GM19351 (cell line): ENCODE results near the gene PLB1.

Experiments used
- ATAC-seq: cut with Tn5 transposase; IDR thresholded peaks from one replicate; pipeline ENCODE4 v1.9.1; 2021; ENCODE audit warnings: mild to moderate bottlenecking, moderate library complexity; ENCODE audit not compliant: unreplicated experiment

The PLB1 gene

GRCh38 chr2:28639836-28640235 lies 144.0 kb downstream of the PLB1 start:
- no peak for ATAC-seq

- no peak for ATAC-seq
Observed at GRCh38 chr2:28640260-28640907, 144.5 kb downstream of the PLB1 start.

- no peak for ATAC-seq
Observed at GRCh38 chr2:28640908-28641300, 145.0 kb downstream of the PLB1 start.

- ATAC-seq: no peak
Observed at GRCh38 chr2:28642796-28643195, 146.9 kb downstream of the PLB1 start.

GRCh38 chr2:28643327-28643726 lies 147.5 kb downstream of the PLB1 start:
- ATAC-seq: no peak

GRCh38 chr2:28643911-28644334 lies 148.1 kb downstream of the PLB1 start:
- ATAC-seq: no peak

GRCh38 chr2:28644760-28645159 lies 148.9 kb downstream of the PLB1 start:
- ATAC-seq: no peak

- no peak for ATAC-seq
Observed at GRCh38 chr2:28645553-28645952, 149.7 kb downstream of the PLB1 start.

GRCh38 chr2:28647682-28648081 lies 151.8 kb downstream of the PLB1 start:
- ATAC-seq: no peak

GRCh38 chr2:28648147-28648546 lies 152.3 kb downstream of the PLB1 start:
- no peak for ATAC-seq

GRCh38 chr2:28648671-28649395 lies 153.0 kb downstream of the PLB1 start:
- no peak for ATAC-seq

- no peak for ATAC-seq
Observed at GRCh38 chr2:28649481-28650265, 153.8 kb downstream of the PLB1 start.

GRCh38 chr2:28650266-28650584 lies 154.4 kb downstream of the PLB1 start:
- no peak for ATAC-seq

- ATAC-seq: no peak
Observed at GRCh38 chr2:28652217-28652616, 156.4 kb downstream of the PLB1 start.

- no peak for ATAC-seq
Observed at GRCh38 chr2:28653892-28654662, 158.2 kb downstream of the PLB1 start.

- no peak for ATAC-seq
Observed at GRCh38 chr2:28654663-28655320, 158.9 kb downstream of the PLB1 start.

- no peak for ATAC-seq
Observed at GRCh38 chr2:28656937-28657615, 161.2 kb downstream of the PLB1 start.

- ATAC-seq: no peak
Observed at GRCh38 chr2:28658369-28658768, 162.5 kb downstream of the PLB1 start.

- ATAC-seq: no peak
Observed at GRCh38 chr2:28659127-28659526, 163.3 kb downstream of the PLB1 start.

- no peak for ATAC-seq
Observed at GRCh38 chr2:28661589-28662001, 165.7 kb downstream of the PLB1 start.
